PC-3 (cell line): ENCODE results near the gene CHPF2. TPM values are rescaled to one million over a fixed set of nuclear protein-coding genes. Genes with fewer than 3 reads are reported as not detected.

Experiments used
- ATAC-seq: fragments of 200-7000 bp; cut with Tn5 transposase; 2 replicates; pipeline ENCODE4 v1.9.1; 2020; ENCODE audit warnings: mild to moderate bottlenecking, moderate library complexity
- BruUV-seq: library from RNA; stranded (reverse); fragments of 400-500 nt; replicated peaks from 2 replicates; lab custom pipeline; 2021; lab: Mats Ljungman, UMichigan
- CTCF ChIA-PET: fragments of 300-600 bp; sonication (Branson Sonifier 250); formaldehyde crosslinking; loops from one replicate; lab custom pipeline; 2022; ENCODE audit warnings: antibody characterized with exemption; lab: Charles Lee
- POLR2A ChIA-PET: fragments of 300-600 bp; sonication (Branson Sonifier 250); formaldehyde crosslinking; loops from one replicate; lab custom pipeline; 2022; ENCODE audit warnings: antibody characterized with exemption; ENCODE audit not compliant: unreplicated experiment; lab: Charles Lee
- DNase-seq: peaks from one replicate; pipeline ENCODE4 v3.0.0-alpha.2; 2015
- H2AFZ ChIP-seq: fragments of 300-600 bp; sonication (generic); 2 replicates; pipeline ENCODE4 v1.6.0; 2016; ENCODE audit warnings: antibody characterized with exemption, low read length
- H3F3A ChIP-seq: fragments of 300-600 bp; sonication (generic); one replicate; pipeline ENCODE4 v1.6.0; 2017; ENCODE audit warnings: antibody characterized with exemption, low read length, control low read depth, mild to moderate bottlenecking; ENCODE audit not compliant: unreplicated experiment
- H3K27ac ChIP-seq: fragments of 300-600 bp; sonication (generic); 2 replicates; pipeline ENCODE4 v1.5.1; 2016; ENCODE audit warnings: mild to moderate bottlenecking, low read length
- H3K27me3 ChIP-seq: fragments of 300-600 bp; sonication (generic); 2 replicates; pipeline ENCODE4 v1.6.1; 2016; ENCODE audit warnings: low read length, mixed read lengths
- H3K36me3 ChIP-seq: fragments of 300-600 bp; sonication (generic); 2 replicates; pipeline ENCODE4 v1.6.1; 2016; ENCODE audit warnings: low read depth, mixed run types, low read length, mixed read lengths
- H3K4me1 ChIP-seq: fragments of 300-600 bp; sonication (generic); 2 replicates; pipeline ENCODE4 v1.5.1; 2016; ENCODE audit warnings: low read length; ENCODE audit not compliant: insufficient read depth
- H3K4me2 ChIP-seq: fragments of 300-600 bp; sonication (generic); 2 replicates; pipeline ENCODE4 v1.6.0; 2016; ENCODE audit warnings: low read length
- H3K4me3 ChIP-seq: fragments of 300-600 bp; sonication (generic); 2 replicates; pipeline ENCODE4 v1.5.1; 2016; ENCODE audit warnings: mild to moderate bottlenecking, low read length, mixed read lengths
- H3K79me2 ChIP-seq: fragments of 300-600 bp; sonication (generic); 2 replicates; pipeline ENCODE4 v1.6.1; 2017; ENCODE audit warnings: low read length, mixed read lengths
- H3K9ac ChIP-seq: fragments of 300-600 bp; sonication (generic); 2 replicates; pipeline ENCODE4 v1.6.0; 2016; ENCODE audit warnings: mild to moderate bottlenecking, low read length
- H3K9me2 ChIP-seq: fragments of 300-600 bp; sonication (generic); replicated peaks from 2 replicates; pipeline ENCODE4 v1.6.1; 2016; ENCODE audit warnings: mixed run types, low read length, mixed read lengths
- H3K9me3 ChIP-seq: fragments of 300-600 bp; sonication (generic); 2 replicates; pipeline ENCODE4 v1.6.1; 2016; ENCODE audit warnings: low read length, mixed read lengths
- H4K20me1 ChIP-seq: fragments of 300-600 bp; sonication (generic); 2 replicates; pipeline ENCODE4 v1.6.1; 2016; ENCODE audit warnings: low read length, mixed read lengths
- EZH2 ChIP-seq: fragments of 300-600 bp; sonication (generic); IDR thresholded peaks from one replicate; pipeline ENCODE4 v1.6.1; 2017; ENCODE audit warnings: antibody characterized with exemption, mild to moderate bottlenecking, low read length; ENCODE audit not compliant: unreplicated experiment
- EZH2phosphoT487 ChIP-seq: fragments of 300-600 bp; sonication (generic); IDR thresholded peaks from 2 replicates; pipeline ENCODE4 v1.6.1; 2018; ENCODE audit warnings: mild to moderate bottlenecking, antibody characterized with exemption, low read length, borderline replicate concordance
- intact Hi-C: fragments of 100-400 bp; cut with micrococcal nuclease; formaldehyde crosslinking; loops from 2 replicates; pipeline ENCODE4 v1.9.0; 2023
- total RNA-seq: library from RNA; depleted of rRNA; stranded (reverse); fragments of >200 nt; gene quantifications from 2 replicates; pipeline ENCODE4 v1.2.3, GENCODE V29; 2014
- TF ChIP-seq, protein P1 (sequence below): fragments of 300-600 bp; sonication (generic); conservative IDR thresholded peaks from 2 replicates; pipeline ENCODE4 v1.5.1; 2017; ENCODE audit warnings: antibody characterized with exemption, low read depth, mild to moderate bottlenecking, low read length

CHPF2 gene
- total RNA-seq, 1 experiment from 2014 or later: 30.1 TPM

GRCh38 chr7:151226875-151227782 is 5.2 kb upstream of the CHPF2 start, which contains the start of gene ABCF2:
ABCF2 (minus strand) TSS chr7:151227205; CDS start chr7:151226458, 747 bp downstream.
- peak; percentile 98 for ATAC-seq
- no TSS peak for BruUV-seq
- POLR2A ChIA-PET: interaction anchor here (0.6 to 0.9 kb wide), 3 partner anchors 19 to 98 kb away, joined by 3 to 6 read pairs (median 4); no protein-coding TSS in a partner anchor

DNA sequence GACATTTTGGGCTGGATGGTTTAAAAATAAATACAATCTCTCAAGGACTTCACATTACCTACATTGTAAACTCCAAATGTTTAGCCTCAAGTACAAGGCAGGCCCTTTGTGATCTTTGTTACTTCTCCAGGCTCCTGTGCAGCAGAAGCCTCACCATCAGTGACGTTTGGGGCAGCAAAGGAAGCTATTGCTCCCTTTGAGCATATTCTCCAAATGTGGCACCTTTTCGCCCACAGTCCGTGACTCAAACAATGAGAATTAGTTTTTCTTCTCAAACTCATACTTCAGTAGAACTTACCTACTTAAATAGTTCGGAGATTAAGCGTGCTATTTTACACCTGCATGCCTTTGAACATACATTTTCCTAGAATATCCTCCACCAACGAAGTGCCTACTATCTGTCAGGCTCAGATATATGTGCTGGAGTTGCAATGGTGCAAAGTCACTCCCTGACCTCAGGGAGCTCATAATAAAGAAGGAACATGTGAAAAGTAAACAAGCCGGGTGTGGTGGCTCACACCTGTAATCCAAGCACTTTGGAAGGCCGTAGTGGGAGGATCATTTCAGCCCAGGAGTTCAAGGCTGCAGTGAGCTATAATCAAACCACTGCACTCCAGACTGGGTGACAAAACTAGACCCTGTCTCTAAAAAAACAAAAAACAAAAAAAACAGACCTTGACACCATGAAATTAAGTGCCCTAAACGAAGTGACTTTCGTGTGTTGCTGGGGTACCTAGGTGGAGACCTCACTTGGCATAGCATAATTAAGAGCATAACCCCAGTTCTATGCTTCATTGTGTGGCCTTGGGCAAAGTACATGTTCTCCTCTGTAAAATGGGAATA is 4.0 kb upstream of the CHPF2 start:
- Histone ChIP-seq H3K9me2 (no peaks in the 10 kb centered on the region), H4K20me1 (no peaks in the 10 kb centered on the region), H3K9ac (peak overlapping the region; percentile 94), H3K4me1 (peaks cover 35% of the 10 kb centered on the region), H3K4me2 (peak overlapping the region; percentile 97), H3K36me3 (peaks cover 19% of the 10 kb centered on the region), H3K9me3 (no peaks in the 10 kb centered on the region), H3K79me2 (peaks cover 37% of the 10 kb centered on the region), H3K27ac (peak overlapping the region; percentile 43; the same call in 1 of the 2 replicates), H3F3A (no peaks in the 10 kb centered on the region), H3K27me3 (no peaks in the 10 kb centered on the region), H3K4me3 (peak overlapping the region; percentile 92), H2AFZ (peak overlapping the region; percentile 94)
- no peak for ATAC-seq
- BruUV-seq: no TSS peak
- intact Hi-C loops: no loop called here
- no peak for DNase-seq
- POLR2A ChIA-PET: interaction anchor here (0.6 kb wide), 1 partner anchor 97 kb away, joined by 3 read pairs; no protein-coding TSS in a partner anchor
- CTCF ChIA-PET: interaction anchor here (0.7 to 0.8 kb wide), 2 partner anchors 15 kb away, joined by 4 read pairs; no protein-coding TSS in a partner anchor
- TF ChIP-seq, protein P1, sequence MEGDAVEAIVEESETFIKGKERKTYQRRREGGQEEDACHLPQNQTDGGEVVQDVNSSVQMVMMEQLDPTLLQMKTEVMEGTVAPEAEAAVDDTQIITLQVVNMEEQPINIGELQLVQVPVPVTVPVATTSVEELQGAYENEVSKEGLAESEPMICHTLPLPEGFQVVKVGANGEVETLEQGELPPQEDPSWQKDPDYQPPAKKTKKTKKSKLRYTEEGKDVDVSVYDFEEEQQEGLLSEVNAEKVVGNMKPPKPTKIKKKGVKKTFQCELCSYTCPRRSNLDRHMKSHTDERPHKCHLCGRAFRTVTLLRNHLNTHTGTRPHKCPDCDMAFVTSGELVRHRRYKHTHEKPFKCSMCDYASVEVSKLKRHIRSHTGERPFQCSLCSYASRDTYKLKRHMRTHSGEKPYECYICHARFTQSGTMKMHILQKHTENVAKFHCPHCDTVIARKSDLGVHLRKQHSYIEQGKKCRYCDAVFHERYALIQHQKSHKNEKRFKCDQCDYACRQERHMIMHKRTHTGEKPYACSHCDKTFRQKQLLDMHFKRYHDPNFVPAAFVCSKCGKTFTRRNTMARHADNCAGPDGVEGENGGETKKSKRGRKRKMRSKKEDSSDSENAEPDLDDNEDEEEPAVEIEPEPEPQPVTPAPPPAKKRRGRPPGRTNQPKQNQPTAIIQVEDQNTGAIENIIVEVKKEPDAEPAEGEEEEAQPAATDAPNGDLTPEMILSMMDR: no peak
- TF ChIP-seq EZH2 (no peak), EZH2phosphoT487 (no peak)

More at GRCh38 chr7:151226875-151227782, 5.2 kb upstream of the CHPF2 start, which contains the start of gene ABCF2:
- peak within 1 kb of the TSS; percentile 43 for H3K27ac ChIP-seq
- peaks cover 35% of the 10 kb centered on the region for H3K4me1 ChIP-seq
- no peaks in the 10 kb centered on the region for H3F3A ChIP-seq
- TF ChIP-seq EZH2 (no peak), EZH2phosphoT487 (no peak)
- TF ChIP-seq, protein P1: no peak
- CTCF ChIA-PET: interaction anchor here (0.5 to 0.8 kb wide), 7 partner anchors 14 to 1942 kb away, joined by 3 to 10 read pairs (median 3); no protein-coding TSS in a partner anchor
- peak within 1 kb of the TSS; percentile 94 for H2AFZ ChIP-seq
- H3K4me3 ChIP-seq: peak within 1 kb of the TSS; percentile 92
- H3K9me2 ChIP-seq: no peaks in the 10 kb centered on the region
- no peaks in the 10 kb centered on the region for H3K27me3 ChIP-seq
- H4K20me1 ChIP-seq: no peaks in the 10 kb centered on the region
- peaks cover 28% of the 10 kb centered on the region for H3K79me2 ChIP-seq
- H3K9me3 ChIP-seq: no peaks in the 10 kb centered on the region
- DNase-seq: peak; percentile 98
- intact Hi-C loops: no loop called here
- peaks cover 29% of the 10 kb centered on the region for H3K36me3 ChIP-seq
- peak within 1 kb of the TSS; percentile 97 for H3K4me2 ChIP-seq
- peak within 1 kb of the TSS; percentile 94 for H3K9ac ChIP-seq
